ENCODE data around the gene DUS1L. TPM values are rescaled to one million over a fixed set of nuclear protein-coding genes. Genes with fewer than 3 reads are reported as not detected.

The DUS1L gene
- 112 and 126 TPM in 2 replicates for total RNA-seq (2014; rRNA removed; shearing (Covaris generic))

- H3K36me3 ChIP-seq, result peaks cover 14% of the 10 kb centered on the region
- no peaks in the 10 kb centered on the region for H3K27me3 ChIP-seq
- H3K9me3 ChIP-seq (replicated peaks), result no peaks in the 10 kb centered on the region
- H3K4me1 ChIP-seq, result peaks cover 10% of the 10 kb centered on the region; the same call in 1 of the 2 replicates
- peak within 1 kb of the TSS; percentile 97 for H3K4me3 ChIP-seq
- DNase-seq, result peak; percentile 63 to 76
- H3K27ac ChIP-seq, result peak within 1 kb of the TSS; percentile 31; the same call in 1 of the 2 replicates
These were observed at the start of gene DUS1L for GRCh38 chr17:82065638-82066303. Gene DUS1L, minus strand, starts transcription at chr17:82065804. Its CDS starts 745 bp downstream, at chr17:82065059.

GRCh38 chr17:82114872-82115271 lies 49.3 kb upstream of the DUS1L start:
- H3K4me3 ChIP-seq, result no peak overlapping the region
- DNase-seq, result no peak
- no peaks in the 10 kb centered on the region for H3K27me3 ChIP-seq
- no peaks in the 10 kb centered on the region for H3K9me3 ChIP-seq (replicated peaks)
- no peaks in the 10 kb centered on the region for H3K36me3 ChIP-seq
- no peak overlapping the region for H3K27ac ChIP-seq
- peaks cover 13% of the 10 kb centered on the region; the same call in 1 of the 2 replicates for H3K4me1 ChIP-seq

GRCh38 chr17:82114447-82114846 lies 48.8 kb upstream of the DUS1L start:
- Histone ChIP-seq H3K4me3 (no peak overlapping the region), H3K4me1 (peaks cover 13% of the 10 kb centered on the region; the same call in 1 of the 2 replicates), H3K36me3 (no peaks in the 10 kb centered on the region), H3K9me3 (replicated peaks) (no peaks in the 10 kb centered on the region), H3K27ac (no peak overlapping the region), H3K27me3 (no peaks in the 10 kb centered on the region)
- no peak for DNase-seq

GRCh38 chr17:82113941-82114340 lies 48.3 kb upstream of the DUS1L start:
- Histone ChIP-seq H3K36me3 (no peaks in the 10 kb centered on the region), H3K4me1 (peaks cover 12% of the 10 kb centered on the region; the same call in 1 of the 2 replicates), H3K27me3 (no peaks in the 10 kb centered on the region), H3K9me3 (replicated peaks) (no peaks in the 10 kb centered on the region), H3K4me3 (no peak overlapping the region), H3K27ac (no peak overlapping the region)
- DNase-seq, result no peak

- Histone ChIP-seq H3K4me3 (no peak overlapping the region), H3K36me3 (no peaks in the 10 kb centered on the region), H3K4me1 (peaks cover 14% of the 10 kb centered on the region), H3K27me3 (no peaks in the 10 kb centered on the region), H3K9me3 (replicated peaks) (no peaks in the 10 kb centered on the region), H3K27ac (no peak overlapping the region)
- no peak for DNase-seq
These were observed 47.8 kb upstream of the DUS1L start for GRCh38 chr17:82113422-82113821.

- H3K36me3 ChIP-seq, result no peaks in the 10 kb centered on the region
- H3K9me3 ChIP-seq (replicated peaks), result no peaks in the 10 kb centered on the region
- peaks cover 14% of the 10 kb centered on the region for H3K4me1 ChIP-seq
- no peak overlapping the region for H3K27ac ChIP-seq
- no peak overlapping the region for H3K4me3 ChIP-seq
- DNase-seq, result no peak
- H3K27me3 ChIP-seq, result no peaks in the 10 kb centered on the region
These were observed 47.3 kb upstream of the DUS1L start for GRCh38 chr17:82112914-82113311.

GRCh38 chr17:82112181-82112913 lies 46.7 kb upstream of the DUS1L start:
- DNase-seq, result no peak
- no peaks in the 10 kb centered on the region for H3K9me3 ChIP-seq (replicated peaks)
- H3K27ac ChIP-seq, result no peak overlapping the region
- H3K4me1 ChIP-seq, result peaks cover 17% of the 10 kb centered on the region
- H3K36me3 ChIP-seq, result no peaks in the 10 kb centered on the region
- no peaks in the 10 kb centered on the region for H3K27me3 ChIP-seq
- H3K4me3 ChIP-seq, result no peak overlapping the region

GRCh38 chr17:82110298-82110697 lies 44.7 kb upstream of the DUS1L start:
- Histone ChIP-seq H3K9me3 (replicated peaks) (no peaks in the 10 kb centered on the region), H3K36me3 (no peaks in the 10 kb centered on the region), H3K4me1 (peaks cover 35% of the 10 kb centered on the region), H3K27ac (no peak overlapping the region), H3K4me3 (no peak overlapping the region), H3K27me3 (no peaks in the 10 kb centered on the region)
- no peak for DNase-seq

- H3K36me3 ChIP-seq, result no peaks in the 10 kb centered on the region
- peak; percentile 21 to 43 for DNase-seq
- no peaks in the 10 kb centered on the region for H3K27me3 ChIP-seq
- H3K4me1 ChIP-seq, result peaks cover 40% of the 10 kb centered on the region
- no peaks in the 10 kb centered on the region for H3K9me3 ChIP-seq (replicated peaks)
- H3K27ac ChIP-seq, result no peak overlapping the region; the same call in 1 of the 2 replicates
- H3K4me3 ChIP-seq, result no peak overlapping the region
These were observed 43.4 kb upstream of the DUS1L start for GRCh38 chr17:82108961-82109475.

GRCh38 chr17:82108496-82108945 lies 42.9 kb upstream of the DUS1L start:
- H3K4me1 ChIP-seq, result peaks cover 40% of the 10 kb centered on the region
- H3K36me3 ChIP-seq, result no peaks in the 10 kb centered on the region
- H3K27ac ChIP-seq, result no peak overlapping the region; the same call in 1 of the 2 replicates
- H3K4me3 ChIP-seq, result peak overlapping the region; percentile 2
- H3K9me3 ChIP-seq (replicated peaks), result no peaks in the 10 kb centered on the region
- peak in 1 of 2 experiments; percentile 71 for DNase-seq
- H3K27me3 ChIP-seq, result no peaks in the 10 kb centered on the region

GRCh38 chr17:82108038-82108437 lies 42.4 kb upstream of the DUS1L start:
- H3K27ac ChIP-seq, result no peak overlapping the region
- DNase-seq, result peak; percentile 40 to 56
- peak overlapping the region; percentile 2 for H3K4me3 ChIP-seq
- H3K9me3 ChIP-seq (replicated peaks), result no peaks in the 10 kb centered on the region
- no peaks in the 10 kb centered on the region for H3K36me3 ChIP-seq
- no peaks in the 10 kb centered on the region for H3K27me3 ChIP-seq
- peaks cover 40% of the 10 kb centered on the region for H3K4me1 ChIP-seq

GRCh38 chr17:82107341-82107860 lies 41.8 kb upstream of the DUS1L start:
- Histone ChIP-seq H3K27ac (no peak overlapping the region), H3K4me3 (no peak overlapping the region), H3K9me3 (replicated peaks) (no peaks in the 10 kb centered on the region), H3K4me1 (peaks cover 40% of the 10 kb centered on the region), H3K27me3 (no peaks in the 10 kb centered on the region), H3K36me3 (no peaks in the 10 kb centered on the region)
- DNase-seq, result peak; percentile 71 to 79

GRCh38 chr17:82106688-82107305 lies 41.2 kb upstream of the DUS1L start:
- DNase-seq, result peak in 1 of 2 experiments; percentile 43
- no peaks in the 10 kb centered on the region for H3K27me3 ChIP-seq
- H3K36me3 ChIP-seq, result no peaks in the 10 kb centered on the region
- peaks cover 40% of the 10 kb centered on the region for H3K4me1 ChIP-seq
- peak overlapping the region; percentile 47 for H3K4me3 ChIP-seq
- H3K9me3 ChIP-seq (replicated peaks), result no peaks in the 10 kb centered on the region
- H3K27ac ChIP-seq, result peak overlapping the region; percentile 52

- DNase-seq, result peak; percentile 97 to 98
- H3K27me3 ChIP-seq, result no peaks in the 10 kb centered on the region
- no peaks in the 10 kb centered on the region for H3K9me3 ChIP-seq (replicated peaks)
- H3K36me3 ChIP-seq, result no peaks in the 10 kb centered on the region
- peaks cover 40% of the 10 kb centered on the region for H3K4me1 ChIP-seq
- H3K27ac ChIP-seq, result peak overlapping the region; percentile 52
- peak overlapping the region; percentile 47 for H3K4me3 ChIP-seq
These were observed 40.5 kb upstream of the DUS1L start for GRCh38 chr17:82105882-82106687.
